HG02798 (cell line): ENCODE measurements around the gene PTDSS2.

ENCODE experiments used
- ATAC-seq: cut with Tn5 transposase; IDR thresholded peaks from one replicate; pipeline ENCODE4 v1.9.1; 2021; ENCODE audit warnings: mild to moderate bottlenecking; ENCODE audit not compliant: unreplicated experiment, poor library complexity

Gene PTDSS2

GRCh38 chr11:445765-446588 lies 4.1 kb upstream of the PTDSS2 start:
- ATAC-seq: no peak

GRCh38 chr11:446891-447290 lies 3.2 kb upstream of the PTDSS2 start:
- ATAC-seq: no peak

- ATAC-seq: peak; percentile 59
These were observed 2.0 kb upstream of the PTDSS2 start for GRCh38 chr11:447923-448731.

GRCh38 chr11:450809-451451 lies 851 bp downstream of the PTDSS2 start:
- ATAC-seq: peak; percentile 1

- ATAC-seq: no peak
These were observed 1.7 kb downstream of the PTDSS2 start for GRCh38 chr11:451738-452137.

DNA sequence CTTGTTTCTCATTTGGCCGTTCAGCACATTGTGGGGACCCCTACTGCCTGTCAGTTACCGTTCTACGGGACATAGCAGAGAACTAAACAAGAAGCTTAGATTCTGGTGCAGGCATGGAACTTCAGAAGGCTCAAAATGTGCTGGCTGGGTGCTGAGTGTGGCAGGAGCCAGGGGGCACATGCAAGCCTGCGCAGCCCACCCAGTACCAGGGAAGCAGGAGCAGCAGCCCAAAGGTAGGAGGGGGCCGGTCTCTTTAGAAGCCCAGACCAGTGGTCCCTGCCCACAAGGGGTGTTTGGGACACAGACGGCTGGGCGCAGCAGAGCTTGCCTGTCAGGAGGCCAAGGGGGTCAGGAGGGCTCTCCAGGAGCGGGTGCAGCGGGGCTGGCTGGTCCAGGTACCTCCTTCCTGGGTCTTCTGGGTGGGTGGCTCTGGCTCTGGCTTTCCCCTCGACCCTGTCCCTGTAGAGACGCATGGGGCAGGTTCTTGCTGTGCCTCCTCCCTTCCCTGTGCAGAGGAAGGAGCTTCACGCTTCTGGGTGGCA lies 2.2 kb downstream of the PTDSS2 start:
- no peak for ATAC-seq

DNA sequence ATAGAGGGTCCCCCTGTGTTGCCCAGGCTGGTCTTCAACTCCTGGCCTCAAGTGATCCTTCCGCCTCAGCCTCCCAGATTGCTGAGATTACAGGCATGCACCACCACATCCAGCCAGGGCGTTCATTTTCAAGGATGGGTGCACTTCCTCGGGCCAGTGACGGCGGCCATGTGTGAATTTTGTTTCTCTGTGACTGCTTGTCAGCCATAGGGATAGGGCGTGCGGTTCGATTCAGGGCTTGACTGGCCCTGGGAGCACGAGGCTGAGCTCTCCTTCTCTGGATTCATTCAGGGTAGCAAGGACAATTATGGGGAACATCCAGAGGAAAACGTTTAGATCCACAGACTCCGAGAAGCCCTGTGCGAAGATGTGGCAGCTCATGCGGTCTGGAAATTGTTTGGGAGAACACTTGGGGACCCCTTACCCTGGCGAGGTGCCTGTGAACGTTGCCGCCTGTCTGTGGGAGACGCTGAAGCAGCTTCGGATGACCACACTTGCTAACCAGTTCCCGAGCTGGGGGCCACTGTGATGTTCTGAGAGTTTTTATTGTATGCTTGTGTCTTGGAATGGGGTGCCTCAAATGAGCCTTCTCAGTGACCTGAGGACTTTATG lies 2.9 kb downstream of the PTDSS2 start:
- ATAC-seq: no peak

DNA sequence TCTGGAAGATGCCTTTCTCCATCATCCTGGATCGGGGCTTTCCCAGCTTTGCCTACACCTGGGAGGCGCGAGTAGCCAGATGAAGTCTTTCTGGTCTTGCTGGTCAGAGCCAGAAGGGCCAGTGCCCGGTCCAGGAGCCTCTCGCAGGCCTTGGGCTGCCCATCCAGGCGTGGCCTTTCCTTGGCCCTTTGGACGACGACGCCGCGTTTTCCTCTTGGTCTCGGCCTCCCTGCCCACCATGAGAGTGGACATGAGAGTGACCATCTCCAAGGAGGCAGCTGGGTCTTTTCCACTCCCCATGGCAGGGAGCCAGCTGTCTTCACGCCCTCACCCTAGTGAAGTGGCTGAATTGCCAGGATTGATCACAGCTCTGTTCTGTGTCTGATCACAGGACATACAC lies 3.5 kb downstream of the PTDSS2 start:
- no peak for ATAC-seq

DNA sequence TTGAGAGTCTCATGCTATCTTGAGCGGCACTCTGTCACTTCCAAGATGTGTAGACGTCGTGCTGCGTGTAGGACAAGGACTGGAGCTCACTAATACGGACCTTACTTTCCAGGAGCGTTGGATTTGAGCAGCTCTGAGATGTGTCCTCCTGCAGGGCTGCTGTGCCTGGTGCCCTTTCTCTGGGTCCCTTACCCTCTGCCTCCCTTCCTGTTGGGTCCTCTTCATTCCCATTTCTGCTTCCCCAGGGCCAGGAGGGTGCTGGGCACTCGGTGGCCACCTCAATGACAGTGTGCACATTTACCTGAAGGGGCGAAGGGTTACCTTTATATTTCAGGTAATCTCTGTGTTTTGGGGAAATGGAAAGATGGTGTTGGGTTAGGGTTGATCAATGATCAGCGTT lies 4.0 kb downstream of the PTDSS2 start:
- ATAC-seq: no peak

DNA sequence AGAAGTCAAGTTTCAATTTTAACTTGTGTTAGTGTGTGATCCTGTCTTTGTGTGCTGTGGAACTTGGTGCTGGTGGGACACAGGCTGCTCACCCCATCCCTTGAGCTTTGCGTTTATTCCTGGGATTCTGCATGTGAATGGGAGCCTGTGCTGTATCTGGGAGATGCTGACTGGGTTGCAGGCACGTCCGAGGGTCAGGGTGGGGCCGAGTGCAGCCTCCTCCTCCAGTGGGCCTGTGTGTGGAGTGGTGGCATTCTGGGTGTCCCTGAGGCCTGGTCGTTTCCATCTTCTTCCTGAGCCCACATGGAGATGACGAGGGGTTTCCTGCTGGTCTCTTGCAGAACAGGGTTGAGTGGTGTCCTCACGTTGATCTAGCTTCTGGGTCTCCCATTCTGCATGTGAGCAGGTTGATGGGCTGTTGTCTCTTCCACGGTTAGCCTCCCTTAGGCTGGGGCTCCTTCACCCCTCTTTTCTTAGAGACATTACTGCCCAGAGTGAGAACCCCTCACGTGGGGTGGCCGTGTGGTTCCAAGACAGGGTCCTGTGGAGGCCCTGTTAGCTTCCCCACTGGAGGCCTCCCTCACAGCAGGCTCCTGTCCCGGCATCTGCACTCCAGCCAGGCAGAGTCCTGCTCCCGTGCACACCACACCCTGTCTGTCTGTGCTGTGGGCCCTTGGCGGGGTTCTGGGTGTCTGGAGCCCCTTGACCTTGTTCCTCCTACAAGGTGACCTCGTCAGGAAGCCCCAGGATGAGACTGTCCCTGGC lies 4.9 kb downstream of the PTDSS2 start:
- ATAC-seq: no peak

GRCh38 chr11:455566-456147 lies 5.6 kb downstream of the PTDSS2 start:
- no peak for ATAC-seq

DNA sequence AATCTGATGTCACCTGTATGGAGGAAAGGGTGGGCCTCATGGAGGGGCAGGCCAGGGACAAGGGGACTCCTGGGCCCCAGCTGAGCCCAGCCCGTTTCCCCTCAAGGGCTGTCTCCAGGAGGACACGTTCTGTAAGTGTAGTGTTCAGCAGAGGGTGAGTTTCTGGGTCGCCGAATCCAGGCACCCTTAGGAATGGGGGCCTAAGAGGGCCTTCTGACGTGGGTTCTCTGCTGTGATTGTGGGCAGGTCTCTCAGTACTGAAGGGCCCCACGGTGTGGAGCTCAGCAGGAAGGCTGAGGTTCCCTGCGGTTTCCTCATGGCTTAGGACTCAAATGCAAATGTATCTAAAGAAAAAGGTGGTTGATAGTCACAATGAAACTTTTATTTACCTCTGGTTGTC lies 6.5 kb downstream of the PTDSS2 start:
- no peak for ATAC-seq

DNA sequence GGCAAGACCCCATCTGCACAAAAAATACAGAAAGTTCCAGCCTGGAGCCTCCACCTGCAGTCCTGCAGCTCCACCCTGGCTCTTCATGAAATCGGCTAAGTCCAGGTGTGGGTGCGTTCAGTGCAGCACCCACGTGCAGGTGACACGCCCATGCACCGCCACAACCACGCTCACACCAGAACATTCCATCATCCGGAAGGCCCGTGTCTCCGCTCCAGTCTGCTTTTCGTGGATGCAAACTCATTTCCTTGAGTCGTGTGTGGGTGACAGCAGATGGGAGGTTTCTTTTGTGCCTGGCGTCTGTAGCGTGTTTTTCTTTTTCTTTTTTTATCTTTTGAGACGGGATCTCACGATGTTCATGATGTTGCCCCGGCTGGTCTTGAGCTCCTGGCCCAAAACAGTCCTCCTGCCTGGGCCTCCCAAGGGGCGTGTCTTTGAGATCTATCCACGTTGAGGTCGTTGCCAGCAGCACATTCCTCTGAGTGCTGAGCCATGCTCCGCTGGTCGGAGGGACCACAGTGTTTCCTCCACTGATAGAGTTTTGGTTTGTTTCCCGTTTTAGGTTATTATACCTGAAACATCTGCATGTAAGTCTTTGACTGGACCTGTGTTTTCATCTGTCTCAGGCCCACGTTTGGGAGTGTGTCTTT lies 7.2 kb downstream of the PTDSS2 start:
- no peak for ATAC-seq

DNA sequence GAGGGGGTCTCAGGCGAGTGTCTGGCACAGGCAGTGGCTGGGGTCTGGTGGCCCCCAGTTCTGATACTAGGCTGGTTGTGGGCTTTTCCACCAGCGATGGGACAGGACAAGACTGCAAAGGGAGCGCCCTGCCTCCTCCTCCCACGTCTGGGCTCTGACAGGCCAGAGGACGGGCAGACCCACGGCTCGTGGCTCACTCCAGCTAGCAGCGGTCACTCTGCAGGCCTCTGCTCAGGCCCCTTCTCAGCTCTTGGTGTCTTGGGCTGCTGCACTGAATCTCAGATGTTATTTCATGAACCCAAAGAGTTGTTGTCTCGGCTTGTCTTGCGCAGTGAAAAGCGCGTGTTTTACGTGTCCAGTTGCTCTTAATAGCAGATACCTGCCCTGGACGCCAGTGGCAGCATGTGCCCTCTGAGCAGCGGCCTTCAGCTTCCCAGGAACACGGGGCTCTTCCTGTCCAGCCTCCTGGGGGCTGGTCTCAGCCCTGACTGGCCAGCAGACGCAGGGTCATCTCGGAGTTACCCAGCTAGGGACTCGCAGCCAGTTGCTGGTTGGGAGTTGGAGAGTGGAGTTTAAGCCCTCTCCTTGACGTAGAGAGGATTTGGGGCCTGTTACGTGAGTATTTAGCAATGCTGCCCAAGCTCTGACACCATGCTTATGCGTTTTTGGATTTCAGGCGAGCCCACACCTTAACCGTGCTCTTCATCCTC lies 9.6 kb downstream of the PTDSS2 start:
- no peak for ATAC-seq

GRCh38 chr11:460331-461199 lies 10.5 kb downstream of the PTDSS2 start:
- no peak for ATAC-seq

GRCh38 chr11:461626-462025 lies 11.5 kb downstream of the PTDSS2 start:
- no peak for ATAC-seq

- no peak for ATAC-seq
These were observed 12.2 kb downstream of the PTDSS2 start for GRCh38 chr11:462107-462890.
